NCI-H1930 (cell line): ENCODE data around the gene DNAJC28.
"Not testable (repeated sequence)": the region's sequence is repeated elsewhere in the genome, so short reads cannot be mapped to it uniquely, and the experiment has no call there.

Experiments used
- DNase-seq, 2 experiments: peaks; one replicate each; lab custom pipeline; 2025; lab: John Stamatoyannopoulos, UW

DNAJC28 gene

GRCh38 chr21:33480481-33481103, 10.9 kb downstream of the DNAJC28 start:
- no peak for DNase-seq

GRCh38 chr21:33479679-33480480, 11.6 kb downstream of the DNAJC28 start, which contains the start of gene TMEM50B:
TSS of gene TMEM50B (minus strand) at chr21:33479974. CDS start at chr21:33468885, 11,089 bp downstream.
- DNase-seq: peak; percentile 90 to 93

GRCh38 chr21:33478935-33479678, 12.4 kb downstream of the DNAJC28 start:
- DNase-seq: no peak

- DNase-seq: no peak
Observed at GRCh38 chr21:33478182-33478581, 13.3 kb downstream of the DNAJC28 start.

GRCh38 chr21:33477066-33477465, 14.4 kb downstream of the DNAJC28 start:
- DNase-seq: no peak

- no peak for DNase-seq
Observed at GRCh38 chr21:33473344-33473743, 18.2 kb downstream of the DNAJC28 start.

- no peak for DNase-seq
Observed at GRCh38 chr21:33470701-33471100, 20.8 kb downstream of the DNAJC28 start.

- not testable (repeated sequence) for DNase-seq
Observed at GRCh38 chr21:33469183-33469582, 22.3 kb downstream of the DNAJC28 start.

- no peak for DNase-seq
Observed at GRCh38 chr21:33461538-33462250, 29.8 kb downstream of the DNAJC28 start.

- no peak for DNase-seq
Observed at GRCh38 chr21:33458861-33459260, 32.7 kb downstream of the DNAJC28 start.

GRCh38 chr21:33455686-33456446, 35.6 kb downstream of the DNAJC28 start:
- no peak for DNase-seq

GRCh38 chr21:33452362-33452761, 39.2 kb downstream of the DNAJC28 start:
- DNase-seq: no peak

- DNase-seq: no peak
Observed at GRCh38 chr21:33451634-33452071, 39.9 kb downstream of the DNAJC28 start.

- no peak for DNase-seq
Observed at GRCh38 chr21:33449616-33450015, 41.9 kb downstream of the DNAJC28 start.

GRCh38 chr21:33446620-33447019, 44.9 kb downstream of the DNAJC28 start:
- not testable (repeated sequence) for DNase-seq

- no peak for DNase-seq
Observed at GRCh38 chr21:33444499-33444898, 47.0 kb downstream of the DNAJC28 start.

- no peak for DNase-seq
Observed at GRCh38 chr21:33443194-33443593, 48.3 kb downstream of the DNAJC28 start.

GRCh38 chr21:33441489-33442477, 49.7 kb downstream of the DNAJC28 start:
- DNase-seq: no peak
